SK-N-SH (cell line): ENCODE data around the gene MAP4. TPM values are rescaled to one million over a fixed set of nuclear protein-coding genes. Genes with fewer than 3 reads are reported as not detected.
A peak's percentile ranks its signal among the peaks of the same experiment; 100 is the strongest.

Source experiments
- CTCF ChIA-PET: fragments of 300-600, 350-600 bp; formaldehyde crosslinking; extraction: SDS; loops from one replicate; lab custom pipeline; 2021; lab: Yijun Ruan, JAX
- POLR2A ChIA-PET: fragments of 350-600 bp; sonication (Branson Sonifier 250); formaldehyde crosslinking; extraction: SDS; loops from one replicate; lab custom pipeline; 2020; ENCODE audit warnings: antibody characterized with exemption, inconsistent platforms; lab: Yijun Ruan, JAX
- DNase-seq: peaks from one replicate; pipeline ENCODE4 v3.0.0; 2012
- H2AFZ ChIP-seq: fragments of 200-600 bp; sonication (generic); 2 replicates; pipeline ENCODE4 v1.8.1; 2016; ENCODE audit warnings: antibody characterized with exemption, mild to moderate bottlenecking, low read depth
- H3F3A ChIP-seq: fragments of 200-600 bp; sonication (generic); replicated peaks from 2 replicates; pipeline ENCODE3; 2016; ENCODE audit warnings: antibody characterized with exemption, mild to moderate bottlenecking; ENCODE audit not compliant: insufficient read depth
- H3K27ac ChIP-seq, 2 experiments: fragments of 200-500 bp in 1 of 2; fragments of 200-600 bp in 1 of 2; sonication (Bioruptor generic) in 1 of 2; sonication (generic), shearing (Covaris generic) in 1 of 2; 2 replicates each; pipeline versions ENCODE4 v1.5.1 to v1.6.1; 2014 to 2016; ENCODE audit warnings: low read depth in 2 of 2, inconsistent platforms in 1 of 2, low read length in 1 of 2, mild to moderate bottlenecking in 1 of 2, mixed read lengths in 1 of 2
- H3K27me3 ChIP-seq: fragments of 200-600 bp; sonication (generic), shearing (Covaris generic); 2 replicates; pipeline ENCODE4 v1.6.1; 2016; ENCODE audit warnings: mixed run types; ENCODE audit not compliant: insufficient read depth
- H3K36me3 ChIP-seq, 2 experiments: fragments of 200-500 bp in 1 of 2; fragments of 200-600 bp in 1 of 2; sonication (Bioruptor generic) in 1 of 2; sonication (generic) in 1 of 2; replicated peaks in 1 of 2; 2 replicates each; pipeline versions ENCODE3 to v1.5.1; 2014 to 2016; ENCODE audit warnings: low read length in 1 of 2, mild to moderate bottlenecking in 1 of 2; ENCODE audit not compliant: insufficient read depth in 2 of 2, control insufficient read depth in 1 of 2
- H3K4me1 ChIP-seq, 2 experiments: fragments of 200-500 bp in 1 of 2; fragments of 200-600 bp in 1 of 2; sonication (Bioruptor generic) in 1 of 2; sonication (generic), shearing (Covaris generic) in 1 of 2; 2 replicates each; pipeline versions ENCODE4 v1.5.1 to v1.6.1; 2014 to 2016; ENCODE audit warnings: low read depth in 1 of 2, low read length in 1 of 2, mixed run types in 1 of 2; ENCODE audit not compliant: insufficient read depth in 2 of 2, control insufficient read depth in 1 of 2
- H3K4me2 ChIP-seq: fragments of 200-600 bp; sonication (generic), shearing (Covaris generic); 2 replicates; pipeline ENCODE4 v1.6.1; 2017; ENCODE audit warnings: mixed run types
- H3K4me3 ChIP-seq, 2 experiments: fragments of 200-500 bp in 1 of 2; fragments of 200-600 bp in 1 of 2; sonication (Bioruptor generic) in 1 of 2; sonication (generic), shearing (Covaris generic) in 1 of 2; 2 replicates each; pipeline versions ENCODE4 v1.5.1 to v1.8.1; 2014 to 2016; ENCODE audit warnings: low read depth in 2 of 2, inconsistent platforms in 1 of 2, low read length in 1 of 2, mild to moderate bottlenecking in 1 of 2, mixed read lengths in 1 of 2, moderate library complexity in 1 of 2
- H3K79me2 ChIP-seq: fragments of 200-600 bp; sonication (generic); 2 replicates; pipeline ENCODE4 v1.8.1; 2017; ENCODE audit warnings: mild to moderate bottlenecking; ENCODE audit not compliant: insufficient read depth
- H3K9ac ChIP-seq: fragments of 200-600 bp; sonication (generic); 2 replicates; pipeline ENCODE4 v1.6.1; 2017; ENCODE audit warnings: mixed run types
- H3K9me2 ChIP-seq: fragments of 200-600 bp; sonication (generic); 2 replicates; pipeline ENCODE4 v1.6.1; 2017; ENCODE audit warnings: mixed run types
- H3K9me3 ChIP-seq: fragments of 200-600 bp; sonication (generic); 2 replicates; pipeline ENCODE4 v1.6.1; 2017; ENCODE audit warnings: mixed run types, mild to moderate bottlenecking, moderate library complexity
- H4K20me1 ChIP-seq: fragments of 200-600 bp; sonication (generic); 2 replicates; pipeline ENCODE4 v1.6.1; 2017; ENCODE audit warnings: mild to moderate bottlenecking, mixed run types; ENCODE audit not compliant: insufficient read depth
- FOXJ3 ChIP-seq: sonication (generic); formaldehyde crosslinking; IDR thresholded peaks from 2 replicates; pipeline ENCODE4 v1.5.1; 2020; ENCODE audit warnings: mild to moderate bottlenecking, missing genetic modification reagents
- GABPA ChIP-seq: IDR thresholded peaks from 2 replicates; pipeline ENCODE4 v1.4.0; 2012; ENCODE audit warnings: low read depth, mild to moderate bottlenecking
- JUND ChIP-seq: IDR thresholded peaks from 2 replicates; pipeline ENCODE4 v1.4.0; 2012
- MAX ChIP-seq: IDR thresholded peaks from 2 replicates; pipeline ENCODE4 v1.4.0; 2012; ENCODE audit warnings: low read depth
- NRF1 ChIP-seq: IDR thresholded peaks from 2 replicates; pipeline ENCODE4 v1.6.1; 2012; ENCODE audit warnings: low read depth, mild to moderate bottlenecking, low read length
- PBX3 ChIP-seq: IDR thresholded peaks from 2 replicates; pipeline ENCODE4; 2012
- POLR2AphosphoS5 ChIP-seq: IDR thresholded peaks from 2 replicates; pipeline ENCODE4 v1.6.1; 2012; ENCODE audit warnings: low read depth, low read length
- RAD21 ChIP-seq: IDR thresholded peaks from 2 replicates; pipeline ENCODE4 v1.6.1; 2012; ENCODE audit warnings: mild to moderate bottlenecking, low read length
- RCOR1 ChIP-seq: fragments of 150-350 bp; IDR thresholded peaks from 2 replicates; pipeline ENCODE4 v1.6.1; 2017; ENCODE audit warnings: antibody characterized with exemption, low read length
- RXRA ChIP-seq: IDR thresholded peaks from 2 replicates; pipeline ENCODE4 v1.4.0; 2012; ENCODE audit warnings: low read depth, mild to moderate bottlenecking, borderline replicate concordance
- SIN3A ChIP-seq: IDR thresholded peaks from 2 replicates; pipeline ENCODE4 v1.6.1; 2012; ENCODE audit warnings: low read depth, mild to moderate bottlenecking, low read length, moderate library complexity, borderline replicate concordance
- TCF12 ChIP-seq: IDR thresholded peaks from 2 replicates; pipeline ENCODE4 v1.4.0; 2012
- TEAD4 ChIP-seq: IDR thresholded peaks from 2 replicates; pipeline ENCODE4 v1.4.0; 2012; ENCODE audit warnings: mild to moderate bottlenecking, borderline replicate concordance; ENCODE audit not compliant: insufficient read depth
- YY1 ChIP-seq: IDR thresholded peaks from 2 replicates; pipeline ENCODE4 v1.4.0; 2012; ENCODE audit warnings: low read depth, mild to moderate bottlenecking
- WGBS: methylation state at CpG from one replicate; pipeline ENCODE4 v1.1.6; 2017; ENCODE audit warnings: low lambda C conversion rate; 5-methylcytosine and 5-hydroxymethylcytosine counted together
- polyA plus RNA-seq, 3 experiments: library from polyadenylated mRNA; depleted of rRNA; stranded (reverse); fragments of >200 nt; gene quantifications; 2 replicates each; pipeline ENCODE4 v1.2.3, GENCODE V29; 2012
- TF ChIP-seq, protein P1 (sequence below): IDR thresholded peaks from 2 replicates; pipeline ENCODE4 v1.6.1; 2012; ENCODE audit warnings: mild to moderate bottlenecking, low read depth, low read length, moderate library complexity

Gene MAP4
- polyA plus RNA-seq, 1 of the 3 experiments (the other 2 are of a cell fraction): 121 TPM

DNA sequence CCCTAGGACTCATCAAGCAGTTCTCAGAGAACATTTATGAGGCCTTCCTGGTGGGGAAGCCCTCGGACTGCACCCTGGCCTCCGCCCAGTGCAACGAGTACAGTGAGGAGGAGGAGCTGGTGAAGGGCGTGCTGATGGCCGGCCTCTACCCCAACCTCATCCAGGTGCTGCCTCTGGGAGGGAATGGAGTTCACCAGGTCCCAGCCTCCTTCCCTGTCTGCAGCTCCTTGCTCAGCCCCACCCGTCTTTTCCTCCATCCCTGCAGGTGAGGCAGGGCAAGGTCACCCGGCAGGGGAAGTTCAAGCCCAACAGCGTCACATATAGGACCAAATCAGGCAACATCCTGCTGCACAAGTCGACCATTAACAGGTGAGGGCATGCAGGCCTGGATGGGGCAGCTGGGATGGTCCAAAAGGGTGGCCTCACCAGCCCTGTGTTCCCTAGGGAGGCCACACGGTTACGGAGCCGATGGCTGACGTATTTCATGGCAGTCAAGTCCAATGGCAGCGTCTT lies 167.0 kb downstream of the MAP4 start:
- no peak overlapping the region for H3K4me2 ChIP-seq
- WGBS: 85% methylated on average over 11 of the region's 14 CpGs
- H2AFZ ChIP-seq: no peak overlapping the region
- TF ChIP-seq YY1: no peak
- no peak for TF ChIP-seq FOXJ3 (CRISPR knock-in tag)
- TF ChIP-seq MAX: no peak
- no peak for TF ChIP-seq RCOR1
- TF ChIP-seq JUND: no peak
- TF ChIP-seq RAD21: no peak
- TF ChIP-seq POLR2AphosphoS5: 0 out of 2 replicates have a peak, but pooled peaks have one; percentile 13
- H3F3A ChIP-seq: peaks cover 28% of the 10 kb centered on the region
- H3K9me3 ChIP-seq: no peaks in the 10 kb centered on the region
- H3K27ac ChIP-seq: no peak overlapping the region; a peak in 1 of 4 replicates
- no peaks in the 10 kb centered on the region for H3K27me3 ChIP-seq
- no peak overlapping the region for H3K4me3 ChIP-seq
- H3K9ac ChIP-seq: no peak overlapping the region
- CTCF ChIA-PET: interaction anchor here (0.6 to 2.7 kb wide), 12 partner anchors 9 to 309 kb away, joined by 3 to 28 read pairs (median 4); no protein-coding TSS in a partner anchor
- H3K9me2 ChIP-seq: no peaks in the 10 kb centered on the region
- peaks cover 29% of the 10 kb centered on the region; the same call in 1 of the 2 replicates for H4K20me1 ChIP-seq
- H3K36me3 ChIP-seq: peaks cover 27 to 80% of the 10 kb centered on the region in 2 experiments
- POLR2A ChIA-PET: no interaction called here
- H3K4me1 ChIP-seq: no peaks in the 10 kb centered on the region
- DNase-seq: no peak
- no peaks in the 10 kb centered on the region for H3K79me2 ChIP-seq

GRCh38 chr3:47848599-47849117 lies 167.6 kb downstream of the MAP4 start:
- DNase-seq: no peak
- Histone ChIP-seq H3K4me1 (no peaks in the 10 kb centered on the region), H3K36me3 (peaks cover 27 to 83% of the 10 kb centered on the region in 2 experiments), H3K9me2 (no peaks in the 10 kb centered on the region), H3K79me2 (no peaks in the 10 kb centered on the region), H3K4me3 (no peak overlapping the region), H3K27ac (no peak overlapping the region), H3F3A (peaks cover 28% of the 10 kb centered on the region), H3K4me2 (no peak overlapping the region), H3K9me3 (no peaks in the 10 kb centered on the region), H3K9ac (no peak overlapping the region), H4K20me1 (peaks cover 29% of the 10 kb centered on the region; the same call in 1 of the 2 replicates), H3K27me3 (no peaks in the 10 kb centered on the region), H2AFZ (no peak overlapping the region)
- ChIA-PET CTCF (interaction anchor here (1.8 to 2.7 kb wide), 4 partner anchors 8 to 303 kb away, joined by 7 to 28 read pairs (median 14); no protein-coding TSS in a partner anchor), POLR2A (no interaction called here)
- TF ChIP-seq GABPA: no peak
- TF ChIP-seq, protein P1, sequence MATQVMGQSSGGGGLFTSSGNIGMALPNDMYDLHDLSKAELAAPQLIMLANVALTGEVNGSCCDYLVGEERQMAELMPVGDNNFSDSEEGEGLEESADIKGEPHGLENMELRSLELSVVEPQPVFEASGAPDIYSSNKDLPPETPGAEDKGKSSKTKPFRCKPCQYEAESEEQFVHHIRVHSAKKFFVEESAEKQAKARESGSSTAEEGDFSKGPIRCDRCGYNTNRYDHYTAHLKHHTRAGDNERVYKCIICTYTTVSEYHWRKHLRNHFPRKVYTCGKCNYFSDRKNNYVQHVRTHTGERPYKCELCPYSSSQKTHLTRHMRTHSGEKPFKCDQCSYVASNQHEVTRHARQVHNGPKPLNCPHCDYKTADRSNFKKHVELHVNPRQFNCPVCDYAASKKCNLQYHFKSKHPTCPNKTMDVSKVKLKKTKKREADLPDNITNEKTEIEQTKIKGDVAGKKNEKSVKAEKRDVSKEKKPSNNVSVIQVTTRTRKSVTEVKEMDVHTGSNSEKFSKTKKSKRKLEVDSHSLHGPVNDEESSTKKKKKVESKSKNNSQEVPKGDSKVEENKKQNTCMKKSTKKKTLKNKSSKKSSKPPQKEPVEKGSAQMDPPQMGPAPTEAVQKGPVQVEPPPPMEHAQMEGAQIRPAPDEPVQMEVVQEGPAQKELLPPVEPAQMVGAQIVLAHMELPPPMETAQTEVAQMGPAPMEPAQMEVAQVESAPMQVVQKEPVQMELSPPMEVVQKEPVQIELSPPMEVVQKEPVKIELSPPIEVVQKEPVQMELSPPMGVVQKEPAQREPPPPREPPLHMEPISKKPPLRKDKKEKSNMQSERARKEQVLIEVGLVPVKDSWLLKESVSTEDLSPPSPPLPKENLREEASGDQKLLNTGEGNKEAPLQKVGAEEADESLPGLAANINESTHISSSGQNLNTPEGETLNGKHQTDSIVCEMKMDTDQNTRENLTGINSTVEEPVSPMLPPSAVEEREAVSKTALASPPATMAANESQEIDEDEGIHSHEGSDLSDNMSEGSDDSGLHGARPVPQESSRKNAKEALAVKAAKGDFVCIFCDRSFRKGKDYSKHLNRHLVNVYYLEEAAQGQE: no peak
- TF ChIP-seq SIN3A: no peak
- no peak for TF ChIP-seq YY1
- TF ChIP-seq NRF1: no peak
- TF ChIP-seq TEAD4: no peak
- no peak for TF ChIP-seq FOXJ3 (CRISPR knock-in tag)
- no peak for TF ChIP-seq PBX3
- TF ChIP-seq TCF12: no peak
- no peak for TF ChIP-seq RXRA
- 97% methylated on average over 14 of the region's 23 CpGs for WGBS
